ENCODE data around the gene ZFAND2A. TPM values are rescaled to one million over a fixed set of nuclear protein-coding genes. Genes with fewer than 3 reads are reported as not detected.
A peak's percentile ranks its signal among the peaks of the same experiment; 100 is the strongest.
"Not testable (repeated sequence)": the region's sequence is repeated elsewhere in the genome, so short reads cannot be mapped to it uniquely, and the experiment has no call there.

Gene ZFAND2A
- 10 to 100 TPM; 17.8 to 27.0 (median 22.3) TPM for total RNA-seq

DNA sequence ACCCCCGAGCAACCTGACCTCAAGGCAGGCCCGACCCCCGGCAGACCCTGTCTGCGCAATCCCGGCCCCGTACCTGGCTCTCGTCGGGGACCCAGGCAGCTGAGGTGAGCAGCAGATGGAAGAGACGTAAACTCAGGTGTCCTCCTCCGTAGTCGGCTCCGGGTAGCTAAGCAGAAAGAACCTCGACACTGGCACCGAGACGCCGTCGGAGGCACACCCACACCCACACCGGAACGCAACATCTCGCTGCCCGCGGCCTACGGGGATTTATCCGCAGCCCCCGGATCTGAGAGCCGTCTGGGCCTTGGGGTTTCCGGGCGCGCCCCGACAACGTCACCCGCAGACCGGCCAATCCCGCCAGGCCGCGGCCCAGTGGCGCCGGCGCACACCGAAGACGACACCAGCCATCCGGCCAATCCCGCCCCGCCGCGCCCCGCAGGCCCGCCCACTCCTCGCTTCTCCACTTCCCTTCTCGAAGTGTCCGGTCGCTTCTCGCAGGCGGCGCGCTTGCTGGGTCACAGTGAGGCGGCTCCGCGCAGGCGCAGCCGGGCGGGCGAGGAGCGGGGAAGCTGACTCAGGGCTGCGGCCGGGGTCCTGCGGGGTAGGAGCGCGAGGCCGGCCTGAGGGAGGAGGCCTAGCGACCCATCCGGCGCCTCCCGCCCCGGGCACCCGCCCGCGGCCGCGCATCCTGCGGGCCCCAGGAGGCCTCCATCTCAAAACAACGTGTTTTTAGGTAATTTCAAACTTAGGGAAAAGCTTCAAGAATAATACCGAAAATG lies at the start of gene ZFAND2A:
Gene ZFAND2A (minus strand): TSS at position 306 of the 779 bp plus-strand sequence. CDS start 1,984 bp downstream, outside the sequence.
- Histone ChIP-seq H3K4me1 (peaks cover 27% of the 10 kb centered on the region), H3K27ac (peak within 1 kb of the TSS; percentile 90), H3K9me3 (no peaks in the 10 kb centered on the region), H3K36me3 (peaks cover 41% of the 10 kb centered on the region), H3K4me3 (peak within 1 kb of the TSS; percentile 84), H3K27me3 (no peaks in the 10 kb centered on the region)
- peak; percentile 99 for DNase-seq (ENCODE audit: low spot score in 2 of 2)
- 3% methylated on average over 11 of the region's 83 CpGs for WGBS
- TF ChIP-seq POLR2A (IDR thresholded peaks at IDR 0.05), result peak in 1 of 2 donors; percentile 74
- peak in 2 of 3 donors; percentile 51 to 92 for TF ChIP-seq POLR2AphosphoS5 (IDR thresholded peaks at IDR 0.05)
- TF ChIP-seq CTCF (IDR thresholded peaks at IDR 0.05), result no peak

DNA sequence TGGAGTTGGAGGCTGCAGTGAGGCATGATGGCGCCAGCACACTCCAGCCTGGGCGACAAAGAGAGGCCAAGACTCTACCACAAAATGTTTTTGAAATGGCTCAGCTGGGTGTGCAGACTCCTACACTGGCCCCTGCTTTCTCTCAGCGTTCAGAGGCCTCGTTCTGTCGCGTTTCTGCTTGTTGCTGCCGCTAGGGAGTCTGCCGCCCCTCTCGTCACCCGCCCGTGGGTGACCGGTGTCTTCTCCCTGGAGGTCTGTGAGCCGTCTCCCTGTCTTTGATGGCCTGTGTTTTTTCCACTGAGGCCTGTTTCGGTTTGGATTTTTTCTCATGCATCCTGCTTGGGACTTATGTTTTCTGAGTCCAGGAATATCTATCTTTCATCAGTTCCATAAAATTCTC lies 49.1 kb upstream of the ZFAND2A start:
- no peak for DNase-seq (ENCODE audit: low spot score in 2 of 2)
- Histone ChIP-seq H3K27ac (no peak overlapping the region), H3K27me3 (peaks cover 60% of the 10 kb centered on the region), H3K4me3 (no peak overlapping the region), H3K9me3 (no peaks in the 10 kb centered on the region), H3K4me1 (peaks cover 14% of the 10 kb centered on the region), H3K36me3 (no peaks in the 10 kb centered on the region)
- 78% methylated on average over 14 of the region's 14 CpGs for WGBS
- no peak for TF ChIP-seq POLR2AphosphoS5 (IDR thresholded peaks at IDR 0.05)
- no peak for TF ChIP-seq POLR2A (IDR thresholded peaks at IDR 0.05)
- TF ChIP-seq EP300 (IDR thresholded peaks at IDR 0.05), result no peak
- TF ChIP-seq CTCF (IDR thresholded peaks at IDR 0.05), result no peak

GRCh38 chr7:1205742-1206141 lies 45.7 kb upstream of the ZFAND2A start:
- DNase-seq (ENCODE audit: low spot score in 2 of 2); H3K4me3 ChIP-seq; H3K9me3 ChIP-seq; H3K36me3 ChIP-seq; H3K4me1 ChIP-seq; H3K27ac ChIP-seq: not testable (repeated sequence)
- H3K27me3 ChIP-seq, result peaks cover 52% of the 10 kb centered on the region
- WGBS, result 90% methylated on average over 7 of the region's 7 CpGs

GRCh38 chr7:1204460-1205140 lies 44.6 kb upstream of the ZFAND2A start:
- Histone ChIP-seq H3K27ac (no peak overlapping the region), H3K4me3 (no peak overlapping the region), H3K4me1 (no peaks in the 10 kb centered on the region), H3K9me3 (no peaks in the 10 kb centered on the region), H3K36me3 (no peaks in the 10 kb centered on the region), H3K27me3 (peaks cover 52% of the 10 kb centered on the region)
- 47% methylated on average over 13 of the region's 19 CpGs for WGBS
- TF ChIP-seq EP300 (IDR thresholded peaks at IDR 0.05) (no peak), POLR2AphosphoS5 (IDR thresholded peaks at IDR 0.05) (no peak), CTCF (IDR thresholded peaks at IDR 0.05) (no peak), POLR2A (IDR thresholded peaks at IDR 0.05) (no peak)
- no peak for DNase-seq (ENCODE audit: low spot score in 2 of 2)

DNA sequence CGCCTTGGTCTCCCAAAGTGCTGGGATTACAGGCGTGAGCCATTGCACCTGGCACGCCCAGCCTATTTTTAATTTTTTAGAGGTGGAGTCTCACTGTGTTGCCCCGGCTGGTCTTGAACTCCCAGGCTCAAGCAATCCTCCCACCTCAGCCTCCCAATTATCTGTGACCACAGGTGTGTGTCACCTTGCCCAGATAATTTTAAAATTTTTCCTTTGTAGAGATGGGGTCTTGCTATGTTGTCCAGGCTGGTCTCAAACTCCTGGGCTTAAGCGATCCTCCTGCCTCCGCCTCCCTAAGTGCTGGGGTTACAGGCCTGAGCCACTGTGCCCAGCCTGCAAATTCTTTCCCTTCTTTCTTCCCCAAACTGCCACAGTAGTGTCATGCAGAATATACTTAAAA lies 42.9 kb upstream of the ZFAND2A start:
- H3K4me1 ChIP-seq; H3K4me3 ChIP-seq; DNase-seq (ENCODE audit: low spot score in 2 of 2); H3K9me3 ChIP-seq; H3K27ac ChIP-seq; H3K36me3 ChIP-seq: not testable (repeated sequence)
- H3K27me3 ChIP-seq, result peaks cover 52% of the 10 kb centered on the region
- 93% methylated on average over 6 of the region's 6 CpGs for WGBS

DNA sequence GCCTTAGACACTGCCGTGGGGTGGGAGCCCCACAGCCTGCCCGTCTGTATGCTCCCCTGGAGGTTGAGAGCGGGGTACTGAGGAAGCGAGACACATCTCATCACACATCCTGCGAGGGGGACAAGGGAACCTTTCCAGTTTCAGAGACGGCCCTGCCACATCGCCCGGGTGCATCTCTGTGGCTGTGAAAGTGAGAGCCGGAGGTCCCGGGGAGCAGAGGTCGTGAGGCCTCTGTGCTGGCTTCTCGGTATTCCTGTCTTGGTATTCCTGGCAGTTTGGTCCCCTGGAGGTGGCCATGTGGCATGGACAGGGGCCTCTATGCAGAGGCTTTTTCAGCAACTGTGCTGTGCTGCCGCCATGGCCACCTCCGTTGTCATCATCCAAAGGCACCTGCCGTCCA lies 41.9 kb upstream of the ZFAND2A start:
- WGBS, result 86% methylated on average over 6 of the region's 15 CpGs
- no peak for DNase-seq (ENCODE audit: low spot score in 2 of 2)
- no peaks in the 10 kb centered on the region for H3K4me1 ChIP-seq
- H3K36me3 ChIP-seq, result no peaks in the 10 kb centered on the region
- no peaks in the 10 kb centered on the region for H3K9me3 ChIP-seq
- peaks cover 62% of the 10 kb centered on the region for H3K27me3 ChIP-seq
- no peak overlapping the region for H3K4me3 ChIP-seq
- no peak overlapping the region for H3K27ac ChIP-seq
- no peak for TF ChIP-seq POLR2AphosphoS5 (IDR thresholded peaks at IDR 0.05)

Measured in suprapubic skin (tissue), 4 donors.